ENCODE data around the gene PYHIN1.
"Not testable (repeated sequence)": the region's sequence is repeated elsewhere in the genome, so short reads cannot be mapped to it uniquely, and the experiment has no call there.

PYHIN1 gene

GRCh38 chr1:158983235-158983634, 51.9 kb downstream of the PYHIN1 start:
- no peak for DNase-seq (ENCODE audit: low read depth)

GRCh38 chr1:158984386-158984785, 53.0 kb downstream of the PYHIN1 start:
- no peak for DNase-seq (ENCODE audit: low read depth)

GRCh38 chr1:158989424-158989823, 58.1 kb downstream of the PYHIN1 start:
- no peak for DNase-seq (ENCODE audit: low read depth)

- no peak for DNase-seq (ENCODE audit: low read depth)
Observed at GRCh38 chr1:158992787-158993312, 61.5 kb downstream of the PYHIN1 start.

GRCh38 chr1:158996998-158997397, 65.6 kb downstream of the PYHIN1 start:
- DNase-seq (ENCODE audit: low read depth), result no peak

GRCh38 chr1:158998037-158998780, 66.9 kb downstream of the PYHIN1 start:
- DNase-seq (ENCODE audit: low read depth), result no peak

GRCh38 chr1:158998781-158999161, 67.4 kb downstream of the PYHIN1 start:
- no peak for DNase-seq (ENCODE audit: low read depth)

GRCh38 chr1:158999316-159000069, 68.1 kb downstream of the PYHIN1 start:
- DNase-seq (ENCODE audit: low read depth), result no peak

- no peak for DNase-seq (ENCODE audit: low read depth)
Observed at GRCh38 chr1:159000070-159000409, 68.7 kb downstream of the PYHIN1 start.

- DNase-seq (ENCODE audit: low read depth), result no peak
Observed at GRCh38 chr1:159000625-159001024, 69.3 kb downstream of the PYHIN1 start.

- DNase-seq (ENCODE audit: low read depth), result no peak
Observed at GRCh38 chr1:159005161-159005560, 73.8 kb downstream of the PYHIN1 start.

GRCh38 chr1:159005676-159006075, 74.3 kb downstream of the PYHIN1 start:
- DNase-seq (ENCODE audit: low read depth), result no peak

GRCh38 chr1:159006210-159006807, 75.0 kb downstream of the PYHIN1 start:
- DNase-seq (ENCODE audit: low read depth), result not testable (repeated sequence)

GRCh38 chr1:159007726-159008125, 76.4 kb downstream of the PYHIN1 start:
- no peak for DNase-seq (ENCODE audit: low read depth)

GRCh38 chr1:159008744-159009188, 77.4 kb downstream of the PYHIN1 start:
- no peak for DNase-seq (ENCODE audit: low read depth)

GRCh38 chr1:159009287-159009686, 77.9 kb downstream of the PYHIN1 start:
- DNase-seq (ENCODE audit: low read depth), result no peak

GRCh38 chr1:159009704-159010361, 78.5 kb downstream of the PYHIN1 start, which contains the start of gene IFI16:
Gene IFI16, plus strand, starts transcription at chr1:159009907. Its CDS starts 4,774 bp downstream, at chr1:159014681.
- DNase-seq (ENCODE audit: low read depth), result no peak

GRCh38 chr1:159010391-159010790, 79.0 kb downstream of the PYHIN1 start:
- no peak for DNase-seq (ENCODE audit: low read depth)

GRCh38 chr1:159011001-159011400, 79.6 kb downstream of the PYHIN1 start:
- DNase-seq (ENCODE audit: low read depth), result not testable (repeated sequence)

- DNase-seq (ENCODE audit: low read depth), result no peak
Observed at GRCh38 chr1:159011751-159012150, 80.4 kb downstream of the PYHIN1 start.

- DNase-seq (ENCODE audit: low read depth), result no peak
Observed at GRCh38 chr1:159012495-159012894, 81.1 kb downstream of the PYHIN1 start.

GRCh38 chr1:159014003-159014571, 82.7 kb downstream of the PYHIN1 start:
- no peak for DNase-seq (ENCODE audit: low read depth)
